GOT3 (cell line): ENCODE measurements around the gene BOC.
"Not testable (repeated sequence)": the region's sequence is repeated elsewhere in the genome, so short reads cannot be mapped to it uniquely, and the experiment has no call there.

Experiments used
- DNase-seq: peaks from one replicate; lab custom pipeline; 2025; ENCODE audit warnings: mixed read lengths; lab: John Stamatoyannopoulos, UW

BOC gene

GRCh38 chr3:113211330-113212149 lies at the start of gene BOC:
TSS of gene BOC (plus strand) at chr3:113211557. CDS start at chr3:113249803, 38,246 bp downstream.
- no peak for DNase-seq

GRCh38 chr3:113161661-113162060 lies 49.7 kb upstream of the BOC start:
- no peak for DNase-seq

- no peak for DNase-seq
Measured at GRCh38 chr3:113163152-113163551, 48.2 kb upstream of the BOC start.

- no peak for DNase-seq
Measured at GRCh38 chr3:113165841-113166240, 45.5 kb upstream of the BOC start.

GRCh38 chr3:113166357-113166718 lies 45.0 kb upstream of the BOC start:
- DNase-seq: no peak

- no peak for DNase-seq
Measured at GRCh38 chr3:113166719-113167492, 44.5 kb upstream of the BOC start.

GRCh38 chr3:113167825-113168801 lies 43.2 kb upstream of the BOC start:
- DNase-seq: no peak

GRCh38 chr3:113169891-113170452 lies 41.4 kb upstream of the BOC start:
- DNase-seq: no peak

GRCh38 chr3:113170771-113171170 lies 40.6 kb upstream of the BOC start:
- no peak for DNase-seq

GRCh38 chr3:113171675-113172300 lies 39.6 kb upstream of the BOC start:
- DNase-seq: not testable (repeated sequence)

GRCh38 chr3:113173102-113173501 lies 38.3 kb upstream of the BOC start:
- no peak for DNase-seq

GRCh38 chr3:113174304-113174703 lies 37.1 kb upstream of the BOC start:
- no peak for DNase-seq

- no peak for DNase-seq
Measured at GRCh38 chr3:113174801-113175485, 36.4 kb upstream of the BOC start.

GRCh38 chr3:113177526-113177925 lies 33.8 kb upstream of the BOC start:
- DNase-seq: no peak

- DNase-seq: no peak
Measured at GRCh38 chr3:113179235-113179824, 32.0 kb upstream of the BOC start.

GRCh38 chr3:113183748-113184661 lies 27.4 kb upstream of the BOC start:
- no peak for DNase-seq

- DNase-seq: no peak
Measured at GRCh38 chr3:113185194-113185835, 26.0 kb upstream of the BOC start.

GRCh38 chr3:113186566-113186965 lies 24.8 kb upstream of the BOC start:
- no peak for DNase-seq

- DNase-seq: no peak
Measured at GRCh38 chr3:113193288-113193687, 18.1 kb upstream of the BOC start.
